SU-DHL-6 (cell line): ENCODE results near the gene STRN3.

Experiments
- H2AFZ ChIP-seq: fragments of 200-600 bp; sonication (generic); 2 replicates; pipeline ENCODE4 v1.6.1; 2014; ENCODE audit warnings: low read depth, mild to moderate bottlenecking, moderate library complexity, mixed read lengths, antibody characterized with exemption, low read length; ENCODE audit not compliant: severe bottlenecking
- H3F3A ChIP-seq: fragments of 200-600 bp; shearing (Covaris generic); 2 replicates; pipeline ENCODE4 v1.6.0; 2016; ENCODE audit warnings: antibody characterized with exemption, mild to moderate bottlenecking; ENCODE audit not compliant: insufficient read depth
- H3K27ac ChIP-seq: fragments of 200-600 bp; sonication (generic); 2 replicates; pipeline ENCODE4 v1.5.1; 2016; ENCODE audit warnings: low read depth, mild to moderate bottlenecking, low read length, moderate library complexity, mixed read lengths
- H3K27me3 ChIP-seq: fragments of 200-600 bp; sonication (generic), shearing (Covaris generic); 2 replicates; pipeline ENCODE4 v1.6.0; 2014; ENCODE audit warnings: mild to moderate bottlenecking, low read length
- H3K36me3 ChIP-seq: fragments of 200-600 bp; sonication (generic); 2 replicates; pipeline ENCODE4 v1.6.1; 2014; ENCODE audit warnings: mild to moderate bottlenecking, low read length, mixed read lengths
- H3K4me2 ChIP-seq: fragments of 300-600, 200-600 bp; shearing (Covaris generic), sonication (generic); 2 replicates; pipeline ENCODE4 v1.6.0; 2014; ENCODE audit warnings: low read length, low read depth, mild to moderate bottlenecking; ENCODE audit not compliant: poor library complexity, severe bottlenecking
- H3K4me3 ChIP-seq: fragments of 200-600 bp; sonication (generic); 2 replicates; pipeline ENCODE4 v1.5.1; 2014; ENCODE audit warnings: antibody characterized with exemption, low read length, mild to moderate bottlenecking, mixed read lengths; ENCODE audit not compliant: insufficient read depth, poor library complexity, severe bottlenecking
- H3K79me2 ChIP-seq: fragments of 200-600 bp; sonication (generic); 2 replicates; pipeline ENCODE4 v1.6.1; 2014; ENCODE audit warnings: mild to moderate bottlenecking, low read length, moderate library complexity; ENCODE audit not compliant: insufficient read depth
- H3K9ac ChIP-seq: fragments of 200-600 bp; sonication (generic); 2 replicates; pipeline ENCODE4 v1.7.0; 2014; ENCODE audit warnings: mild to moderate bottlenecking, low read length
- H3K9me2 ChIP-seq: fragments of 200-600 bp; sonication (generic); replicated peaks from 2 replicates; pipeline ENCODE4 v1.6.1; 2014; ENCODE audit warnings: low read length; ENCODE audit not compliant: insufficient read depth
- H3K9me3 ChIP-seq: fragments of 200-600 bp; sonication (generic); 2 replicates; pipeline ENCODE4 v1.6.1; 2014; ENCODE audit warnings: low read length, mixed read lengths; ENCODE audit not compliant: insufficient read depth
- H4K20me1 ChIP-seq: fragments of 200-600 bp; sonication (generic); 2 replicates; pipeline ENCODE4 v1.6.1; 2014; ENCODE audit warnings: low read depth, mild to moderate bottlenecking, antibody characterized with exemption, low read length, moderate library complexity, mixed read lengths
- EZH2phosphoT487 ChIP-seq: fragments of 200-600 bp; sonication (generic), shearing (Covaris generic); conservative IDR thresholded peaks from 2 replicates; pipeline ENCODE4 v1.6.1; 2018; ENCODE audit warnings: mild to moderate bottlenecking, antibody characterized with exemption, low read length, moderate library complexity, mixed read lengths
- TF ChIP-seq, protein P1 (sequence below): fragments of 200-600 bp; sonication (generic); IDR thresholded peaks from one replicate; pipeline ENCODE4 v1.5.1; 2017; ENCODE audit warnings: antibody characterized with exemption, mild to moderate bottlenecking, low read length, moderate library complexity; ENCODE audit not compliant: insufficient read depth, poor library complexity, severe bottlenecking

Gene STRN3

GRCh38 chr14:30885840-30886740 lies 140.1 kb downstream of the STRN3 start:
- H3K9ac ChIP-seq: no peak overlapping the region
- no peaks in the 10 kb centered on the region for H3K27me3 ChIP-seq
- no peak overlapping the region for H3K4me3 ChIP-seq
- H3K9me2 ChIP-seq: no peaks in the 10 kb centered on the region
- H3K79me2 ChIP-seq: no peaks in the 10 kb centered on the region
- H3F3A ChIP-seq: 0 out of 2 replicates have a peak, but pooled peaks cover 5% of the 10 kb centered on the region
- no peak overlapping the region for H2AFZ ChIP-seq
- H3K9me3 ChIP-seq: no peaks in the 10 kb centered on the region
- no peak overlapping the region for H3K27ac ChIP-seq
- no peak overlapping the region for H3K4me2 ChIP-seq
- no peak for TF ChIP-seq EZH2phosphoT487
- TF ChIP-seq, protein P1, sequence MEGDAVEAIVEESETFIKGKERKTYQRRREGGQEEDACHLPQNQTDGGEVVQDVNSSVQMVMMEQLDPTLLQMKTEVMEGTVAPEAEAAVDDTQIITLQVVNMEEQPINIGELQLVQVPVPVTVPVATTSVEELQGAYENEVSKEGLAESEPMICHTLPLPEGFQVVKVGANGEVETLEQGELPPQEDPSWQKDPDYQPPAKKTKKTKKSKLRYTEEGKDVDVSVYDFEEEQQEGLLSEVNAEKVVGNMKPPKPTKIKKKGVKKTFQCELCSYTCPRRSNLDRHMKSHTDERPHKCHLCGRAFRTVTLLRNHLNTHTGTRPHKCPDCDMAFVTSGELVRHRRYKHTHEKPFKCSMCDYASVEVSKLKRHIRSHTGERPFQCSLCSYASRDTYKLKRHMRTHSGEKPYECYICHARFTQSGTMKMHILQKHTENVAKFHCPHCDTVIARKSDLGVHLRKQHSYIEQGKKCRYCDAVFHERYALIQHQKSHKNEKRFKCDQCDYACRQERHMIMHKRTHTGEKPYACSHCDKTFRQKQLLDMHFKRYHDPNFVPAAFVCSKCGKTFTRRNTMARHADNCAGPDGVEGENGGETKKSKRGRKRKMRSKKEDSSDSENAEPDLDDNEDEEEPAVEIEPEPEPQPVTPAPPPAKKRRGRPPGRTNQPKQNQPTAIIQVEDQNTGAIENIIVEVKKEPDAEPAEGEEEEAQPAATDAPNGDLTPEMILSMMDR: no peak
- H4K20me1 ChIP-seq: no peaks in the 10 kb centered on the region
- H3K36me3 ChIP-seq: peaks cover 19% of the 10 kb centered on the region

GRCh38 chr14:30884901-30885300 lies 141.3 kb downstream of the STRN3 start:
- Histone ChIP-seq H3K27ac (no peak overlapping the region), H2AFZ (no peak overlapping the region), H3K27me3 (no peaks in the 10 kb centered on the region), H3F3A (0 out of 2 replicates have a peak, but pooled peaks cover 5% of the 10 kb centered on the region), H3K9me3 (no peaks in the 10 kb centered on the region), H4K20me1 (no peaks in the 10 kb centered on the region), H3K4me2 (no peak overlapping the region), H3K79me2 (no peaks in the 10 kb centered on the region), H3K9ac (no peak overlapping the region), H3K9me2 (no peaks in the 10 kb centered on the region), H3K36me3 (peaks cover 14% of the 10 kb centered on the region), H3K4me3 (no peak overlapping the region)
- TF ChIP-seq, protein P1: no peak
- no peak for TF ChIP-seq EZH2phosphoT487

DNA sequence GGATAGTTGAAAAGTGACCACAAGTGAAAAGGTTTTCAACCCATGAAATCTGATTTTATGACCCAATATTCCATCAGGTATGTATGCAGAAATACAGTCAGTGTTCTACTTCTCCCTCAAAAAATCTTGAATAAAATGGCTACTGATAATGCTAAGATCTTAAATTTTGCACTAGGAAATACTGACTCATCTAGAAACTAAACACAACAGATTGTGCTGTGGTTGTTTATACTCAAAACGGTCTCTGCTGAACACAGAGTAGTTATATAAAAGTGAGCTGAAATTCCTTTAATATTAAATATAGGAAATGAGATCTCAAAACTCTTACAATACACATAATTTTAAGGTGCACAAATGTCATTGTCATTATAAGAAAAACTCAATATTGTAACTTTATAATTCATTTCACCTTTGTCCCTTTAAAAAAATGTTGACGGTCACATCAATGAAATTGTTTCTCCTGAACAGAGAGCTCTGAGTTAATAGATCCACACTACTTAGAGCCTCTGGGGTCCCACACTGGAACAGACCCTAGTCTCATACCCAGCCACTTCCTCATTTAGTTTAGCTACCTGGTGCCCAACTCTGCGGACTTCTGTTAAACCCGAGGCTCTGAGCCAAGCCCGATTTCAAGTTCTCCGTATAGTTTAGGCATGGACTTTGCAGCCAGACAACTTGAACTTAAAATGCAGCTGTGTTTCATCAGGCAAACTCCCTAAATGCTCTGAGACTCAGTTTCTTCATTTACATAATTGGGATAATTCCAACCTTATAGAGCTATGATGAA lies 142.5 kb downstream of the STRN3 start:
- H3K4me2 ChIP-seq: no peak overlapping the region
- TF ChIP-seq, protein P1: no peak
- no peak for TF ChIP-seq EZH2phosphoT487

More for the DNA sequence above, 142.5 kb downstream of the STRN3 start:
- no peaks in the 10 kb centered on the region for H3K9me3 ChIP-seq
- no peak overlapping the region for H2AFZ ChIP-seq
- H4K20me1 ChIP-seq: no peaks in the 10 kb centered on the region
- no peak overlapping the region for H3K27ac ChIP-seq
- 0 out of 2 replicates have a peak, but pooled peaks cover 5% of the 10 kb centered on the region for H3F3A ChIP-seq
- no peaks in the 10 kb centered on the region; the same call in 1 of the 2 replicates for H3K79me2 ChIP-seq
- no peak overlapping the region for H3K9ac ChIP-seq
- H3K27me3 ChIP-seq: no peaks in the 10 kb centered on the region
- H3K9me2 ChIP-seq: no peaks in the 10 kb centered on the region
- H3K36me3 ChIP-seq: peaks cover 15% of the 10 kb centered on the region; the same call in 1 of the 2 replicates
- no peak overlapping the region for H3K4me3 ChIP-seq
